ENCODE results near the gene MAEA.

DNA sequence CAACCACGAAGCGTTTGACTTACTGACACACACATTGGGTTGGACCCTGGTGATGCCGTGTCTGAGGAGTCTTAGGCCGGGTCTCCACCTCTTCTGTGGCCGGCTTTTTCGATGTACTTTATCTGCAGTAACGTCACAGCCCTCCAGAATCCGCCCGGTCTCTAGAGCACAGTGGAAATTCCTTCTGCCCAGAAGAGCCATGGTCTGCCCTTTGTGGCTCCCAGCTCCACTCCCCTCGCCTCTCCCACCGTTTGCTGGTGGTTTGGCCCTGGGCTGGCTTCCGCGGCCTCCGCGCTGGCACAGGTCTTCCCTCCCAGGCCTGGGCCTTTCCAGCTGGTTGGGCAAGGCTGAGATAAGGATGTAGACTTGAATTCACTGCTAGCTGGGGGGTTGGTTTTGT is 4.3 kb downstream of the MAEA start:
- TF ChIP-seq, protein P1, sequence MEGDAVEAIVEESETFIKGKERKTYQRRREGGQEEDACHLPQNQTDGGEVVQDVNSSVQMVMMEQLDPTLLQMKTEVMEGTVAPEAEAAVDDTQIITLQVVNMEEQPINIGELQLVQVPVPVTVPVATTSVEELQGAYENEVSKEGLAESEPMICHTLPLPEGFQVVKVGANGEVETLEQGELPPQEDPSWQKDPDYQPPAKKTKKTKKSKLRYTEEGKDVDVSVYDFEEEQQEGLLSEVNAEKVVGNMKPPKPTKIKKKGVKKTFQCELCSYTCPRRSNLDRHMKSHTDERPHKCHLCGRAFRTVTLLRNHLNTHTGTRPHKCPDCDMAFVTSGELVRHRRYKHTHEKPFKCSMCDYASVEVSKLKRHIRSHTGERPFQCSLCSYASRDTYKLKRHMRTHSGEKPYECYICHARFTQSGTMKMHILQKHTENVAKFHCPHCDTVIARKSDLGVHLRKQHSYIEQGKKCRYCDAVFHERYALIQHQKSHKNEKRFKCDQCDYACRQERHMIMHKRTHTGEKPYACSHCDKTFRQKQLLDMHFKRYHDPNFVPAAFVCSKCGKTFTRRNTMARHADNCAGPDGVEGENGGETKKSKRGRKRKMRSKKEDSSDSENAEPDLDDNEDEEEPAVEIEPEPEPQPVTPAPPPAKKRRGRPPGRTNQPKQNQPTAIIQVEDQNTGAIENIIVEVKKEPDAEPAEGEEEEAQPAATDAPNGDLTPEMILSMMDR (IDR thresholded peaks at IDR 0.05; ENCODE audit: low read depth, low read length) = no peak
- TF ChIP-seq EZH2phosphoT487 (IDR thresholded peaks at IDR 0.05; ENCODE audit: low read depth) = no peak

Measured in OCI-LY3 (cell line).